Heart left ventricle (tissue), 16 donors: Measurements from ENCODE around the gene GOLGA2. TPM values are rescaled to one million over a fixed set of nuclear protein-coding genes. Genes with fewer than 3 reads are reported as not detected.

Source experiments
- ATAC-seq, 4 donors: fragments of 200-7000 bp; cut with Tn5 transposase; one replicate each; pipeline ENCODE4 v1.9.1; 2020 to 2022; ENCODE audit warnings: moderate library complexity in 4 of 4, mild to moderate bottlenecking in 3 of 4, moderate number of reproducible peaks in 1 of 4
- DNase-seq, 5 donors: peaks; one replicate each; pipeline ENCODE4 v3.0.0-alpha.2; 2020
- H3K27ac ChIP-seq, 12 donors: fragments of 200-600 bp; sonication (generic) in 4 of 12; one replicate each; pipeline versions ENCODE4 v1.5.0 to v1.8.0; 2016 to 2022; ENCODE audit warnings: mild to moderate bottlenecking in 2 of 12
- H3K27me3 ChIP-seq, 9 donors: fragments of 200-600 bp; sonication (generic) in 2 of 9; one replicate each; pipeline versions ENCODE4 v1.5.1 to v1.8.0; 2016 to 2022; ENCODE audit warnings: mild to moderate bottlenecking in 3 of 9
- H3K36me3 ChIP-seq, 9 donors: fragments of 200-600 bp; sonication (generic) in 2 of 9; one replicate each; pipeline versions ENCODE4 v1.5.0 to v1.8.0; 2018 to 2022; ENCODE audit warnings: mild to moderate bottlenecking in 2 of 9
- H3K4me1 ChIP-seq, 12 donors: fragments of 200-600 bp; sonication (generic) in 4 of 12; one replicate each; pipeline versions ENCODE4 v1.5.0 to v1.8.0; 2016 to 2022; ENCODE audit warnings: mild to moderate bottlenecking in 3 of 12
- H3K4me3 ChIP-seq, 12 donors: fragments of 200-600 bp; sonication (generic) in 4 of 12; one replicate each; pipeline versions ENCODE4 v1.5.0 to v1.8.0; 2017 to 2022; ENCODE audit warnings: mild to moderate bottlenecking in 9 of 12, moderate library complexity in 4 of 12
- H3K9me3 ChIP-seq, 12 donors: fragments of 200-600 bp; sonication (generic) in 4 of 12; one replicate each; pipeline versions ENCODE4 v1.5.0 to v1.8.0; 2016 to 2022; ENCODE audit warnings: mild to moderate bottlenecking in 1 of 12
- POLR2A ChIP-seq, 2 donors: fragments of 450-650 bp; IDR thresholded peaks; one replicate each; pipeline ENCODE4 v1.6.1; 2017; ENCODE audit warnings: antibody characterized with exemption in 2 of 2, mild to moderate bottlenecking in 2 of 2, moderate library complexity in 2 of 2
- WGBS, 4 donors: extraction: QIAGEN DNeasy Blood & Tissue Kit in 2 of 4; methylation state at CpG; one replicate each; pipeline versions ENCODE4 v1.1.5 to v1.1.7; 2013 to 2018; 5-methylcytosine and 5-hydroxymethylcytosine counted together
- intact Hi-C, 10 donors: fragments of 100-400 bp; cut with DNase I; formaldehyde crosslinking; loops; one replicate each; pipeline versions ENCODE4 v1.11.1 to v1.14.2; 2022
- long read RNA-seq, 3 donors: library from polyadenylated mRNA; unstranded; transcript quantifications; one replicate each; pipeline ENCODE4 v2.0.0, GENCODE V29; 2020 to 2021
- polyA plus RNA-seq, 2 donors: library from polyadenylated mRNA; stranded (reverse); fragments of 200-250 nt; gene quantifications; one replicate each; pipeline ENCODE4 v1.2.3, GENCODE V29; 2013
- total RNA-seq, 9 donors: library from RNA; depleted of rRNA in 2 of 9; stranded (reverse); fragments of >200 nt in 2 of 9; fragmentation: NEBNext Ultra II Directional in 3 of 9; extraction: Animal tissue kit (Norgen Biotek cat#: 25700) in 3 of 9; gene quantifications; one replicate each; pipeline versions ENCODE4 v1.1.0 to v1.2.4, GENCODE V29; 2016 to 2023
- TF ChIP-seq, protein P1 (sequence below), 12 donors: fragments of 200-600 bp; sonication (generic) in 4 of 12; IDR thresholded peaks; one replicate each; pipeline versions ENCODE4 v1.5.0 to v1.8.0; 2018 to 2022; ENCODE audit warnings: antibody characterized with exemption in 12 of 12, mild to moderate bottlenecking in 5 of 12
- donor health status: ischemic (EF 13 %, LVEDD 7.1; RV severe dilation, severe dysfunction).
- donor health status: healthy with polysubstance abuse.
- donor health status: DM: no; HTN: yes; CAD: no.
- donor health status: DM: no; HTN: no; CAD: no.
- donor health status: ischemic (EF 25% LVEDD 6.9; RV normal size, moderate dysfunction).
- donor health status: ischemic (EF 25% LVEDD 5.7; RV mildly dilated, moderate dysfunction).
- donor health status: healthy.
- donor health status: DM: yes; HTN: yes; CAD: no.
- donor health status: ischemic (EF 35%, LVEDD 5.7; RV mildly dilated, moderate dysfunction).
- donor health status: nonischemic (EF 11% LVEDD 7.7; RV severe dilation, severe dysfunction).
- donor health status: DM: yes; HTN: yes; CAD: no.
- donor health status: PGD.
- donor health status: ischemic (EF 29% LVEDD 5.4; RV normal size, mild dysfunction).
- donor health status: nonischemic (EF 23%, LVEDD 6.1; RV moderate dilation, normal function).

The GOLGA2 gene, protein sequence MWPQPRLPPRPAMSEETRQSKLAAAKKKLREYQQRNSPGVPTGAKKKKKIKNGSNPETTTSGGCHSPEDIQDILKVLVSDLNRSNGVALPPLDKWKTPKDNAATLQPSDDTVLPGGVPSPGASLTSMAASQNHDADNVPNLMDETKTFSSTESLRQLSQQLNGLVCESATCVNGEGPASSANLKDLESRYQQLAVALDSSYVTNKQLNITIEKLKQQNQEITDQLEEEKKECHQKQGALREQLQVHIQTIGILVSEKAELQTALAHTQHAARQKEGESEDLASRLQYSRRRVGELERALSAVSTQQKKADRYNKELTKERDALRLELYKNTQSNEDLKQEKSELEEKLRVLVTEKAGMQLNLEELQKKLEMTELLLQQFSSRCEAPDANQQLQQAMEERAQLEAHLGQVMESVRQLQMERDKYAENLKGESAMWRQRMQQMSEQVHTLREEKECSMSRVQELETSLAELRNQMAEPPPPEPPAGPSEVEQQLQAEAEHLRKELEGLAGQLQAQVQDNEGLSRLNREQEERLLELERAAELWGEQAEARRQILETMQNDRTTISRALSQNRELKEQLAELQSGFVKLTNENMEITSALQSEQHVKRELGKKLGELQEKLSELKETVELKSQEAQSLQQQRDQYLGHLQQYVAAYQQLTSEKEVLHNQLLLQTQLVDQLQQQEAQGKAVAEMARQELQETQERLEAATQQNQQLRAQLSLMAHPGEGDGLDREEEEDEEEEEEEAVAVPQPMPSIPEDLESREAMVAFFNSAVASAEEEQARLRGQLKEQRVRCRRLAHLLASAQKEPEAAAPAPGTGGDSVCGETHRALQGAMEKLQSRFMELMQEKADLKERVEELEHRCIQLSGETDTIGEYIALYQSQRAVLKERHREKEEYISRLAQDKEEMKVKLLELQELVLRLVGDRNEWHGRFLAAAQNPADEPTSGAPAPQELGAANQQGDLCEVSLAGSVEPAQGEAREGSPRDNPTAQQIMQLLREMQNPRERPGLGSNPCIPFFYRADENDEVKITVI
- 100 to 1,000 TPM in 1 of 9 donors, 10 to 100 TPM in 8; 68.5 to 122 (median 87.4) TPM for total RNA-seq
- polyA plus RNA-seq, result 100 to 1,000 TPM in 1 of 2 donors, 10 to 100 TPM in 1; 77.7 to 144 TPM
- long read RNA-seq, donor 1, full-length matches to known transcripts, result 4 of 57 reads
- long read RNA-seq, donor 1, partial matches to known transcripts, result 17 of 57 reads
- long read RNA-seq, donor 1, other reads (novel, unspliced or antisense), result 36 of 57 reads
- long read RNA-seq, donor 2, partial matches to known transcripts, result 9 of 26 reads
- long read RNA-seq, donor 2, other reads (novel, unspliced or antisense), result 17 of 26 reads
- long read RNA-seq, donor 3, partial matches to known transcripts, result 15 of 46 reads
- long read RNA-seq, donor 3, other reads (novel, unspliced or antisense), result 28 of 46 reads

DNA sequence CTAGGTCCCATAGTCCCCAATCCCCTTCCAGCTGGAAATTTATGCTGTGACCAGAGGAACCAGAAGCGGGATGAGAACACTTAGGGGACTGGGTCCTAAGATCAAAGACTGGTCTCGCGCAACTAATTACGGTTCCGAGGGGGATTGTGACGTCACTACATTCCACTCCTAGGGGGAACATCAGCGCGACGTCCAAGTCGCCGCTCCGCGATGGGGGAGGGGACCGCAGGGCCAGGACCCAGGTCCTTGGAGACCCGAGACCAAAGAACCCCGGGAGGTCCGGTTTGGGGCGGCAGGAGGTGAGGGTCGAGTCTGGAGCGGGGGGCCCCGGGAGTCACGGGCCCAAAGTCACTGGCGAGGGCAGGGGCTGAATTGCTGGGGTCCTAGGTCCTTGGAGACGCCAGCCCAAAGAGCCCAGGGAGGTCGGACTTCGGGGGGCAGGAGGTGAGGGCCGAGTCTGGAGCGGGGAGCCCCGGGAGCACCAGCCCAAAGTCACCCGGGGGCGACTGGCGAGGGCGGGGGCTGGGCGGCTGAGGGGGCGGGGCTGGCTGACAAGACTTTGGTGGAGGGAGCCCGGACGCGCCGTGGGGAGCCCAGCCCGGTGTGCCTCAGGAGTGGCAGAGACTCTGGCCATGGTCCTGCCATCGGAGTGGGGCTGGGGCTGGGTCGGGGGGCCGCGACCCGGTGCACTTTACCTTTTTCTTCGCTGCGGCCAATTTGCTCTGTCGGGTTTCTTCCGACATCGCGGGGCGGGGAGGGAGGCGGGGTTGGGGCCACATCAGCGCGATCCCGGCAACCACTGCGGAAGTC lies at the start of gene GOLGA2:
TSS of gene GOLGA2 (minus strand) at position 810 of the 810 bp plus-strand sequence. CDS start at position 779, 31 bp downstream.
- Histone ChIP-seq H3K27ac (peak within 1 kb of the TSS; percentile 80 to 97 (median 90)), H3K9me3 (no peaks in the 10 kb centered on the region), H3K4me3 (peak within 1 kb of the TSS; percentile 72 to 98 (median 93)), H3K36me3 (peaks cover 0 to 34% (median 32%) of the 10 kb centered on the region in 9 donors), H3K27me3 (no peaks in the 10 kb centered on the region), H3K4me1 (peaks cover 0 to 41% (median 26%) of the 10 kb centered on the region in 12 donors)
- 1% methylated on average over 20 to 57 of the region's 57 CpGs for WGBS, 4 donors
- TF ChIP-seq, protein P1, sequence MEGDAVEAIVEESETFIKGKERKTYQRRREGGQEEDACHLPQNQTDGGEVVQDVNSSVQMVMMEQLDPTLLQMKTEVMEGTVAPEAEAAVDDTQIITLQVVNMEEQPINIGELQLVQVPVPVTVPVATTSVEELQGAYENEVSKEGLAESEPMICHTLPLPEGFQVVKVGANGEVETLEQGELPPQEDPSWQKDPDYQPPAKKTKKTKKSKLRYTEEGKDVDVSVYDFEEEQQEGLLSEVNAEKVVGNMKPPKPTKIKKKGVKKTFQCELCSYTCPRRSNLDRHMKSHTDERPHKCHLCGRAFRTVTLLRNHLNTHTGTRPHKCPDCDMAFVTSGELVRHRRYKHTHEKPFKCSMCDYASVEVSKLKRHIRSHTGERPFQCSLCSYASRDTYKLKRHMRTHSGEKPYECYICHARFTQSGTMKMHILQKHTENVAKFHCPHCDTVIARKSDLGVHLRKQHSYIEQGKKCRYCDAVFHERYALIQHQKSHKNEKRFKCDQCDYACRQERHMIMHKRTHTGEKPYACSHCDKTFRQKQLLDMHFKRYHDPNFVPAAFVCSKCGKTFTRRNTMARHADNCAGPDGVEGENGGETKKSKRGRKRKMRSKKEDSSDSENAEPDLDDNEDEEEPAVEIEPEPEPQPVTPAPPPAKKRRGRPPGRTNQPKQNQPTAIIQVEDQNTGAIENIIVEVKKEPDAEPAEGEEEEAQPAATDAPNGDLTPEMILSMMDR (IDR thresholded peaks at IDR 0.05), result no peak
- no peak for TF ChIP-seq POLR2A (IDR thresholded peaks at IDR 0.05)
- DNase-seq (peak in 4 of 5 donors; percentile 41 to 59 (median 50)), ATAC-seq (peak; percentile 17 to 76 (median 70))
- intact Hi-C loops, result loop anchor here in 1 of 10 donors (2.0 kb wide), 1 partner anchor 19 kb away; no protein-coding TSS in a partner anchor

DNA sequence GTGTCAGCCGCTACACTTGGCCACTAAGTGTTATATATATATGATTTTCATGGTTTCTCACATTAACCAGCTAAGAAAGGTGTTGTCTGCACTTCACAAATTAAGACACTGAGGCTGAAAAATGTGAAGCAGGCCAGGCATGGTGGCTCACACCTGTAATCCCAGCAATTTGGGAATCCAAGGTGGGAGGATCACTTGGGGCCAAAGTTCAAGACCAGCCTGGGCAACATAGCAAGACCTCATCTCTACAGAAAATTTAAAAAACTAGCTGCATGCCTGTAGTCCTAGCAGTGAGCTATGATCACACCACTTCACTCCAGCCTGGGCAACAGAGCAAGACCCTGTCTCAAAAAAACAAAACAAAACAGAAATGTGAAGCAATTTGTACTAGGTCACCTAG lies 48.6 kb upstream of the GOLGA2 start:
- ATAC-seq (no peak), DNase-seq (no peak)
- intact Hi-C loops, result loop anchor here in 1 of 10 donors (10.0 kb wide), 1 partner anchor 140 kb away; no protein-coding TSS in a partner anchor
- Histone ChIP-seq H3K4me1 (peaks cover 6 to 41% (median 29%) of the 10 kb centered on the region in 12 donors), H3K27ac (no peak overlapping the region), H3K36me3 (peaks cover 0 to 63% (median 43%) of the 10 kb centered on the region in 9 donors), H3K4me3 (no peak overlapping the region), H3K9me3 (no peaks in the 10 kb centered on the region), H3K27me3 (no peaks in the 10 kb centered on the region)
- TF ChIP-seq, protein P1 (IDR thresholded peaks at IDR 0.05), result no peak
- TF ChIP-seq POLR2A (IDR thresholded peaks at IDR 0.05), result no peak
- WGBS, 4 donors, result 67 to 100% (median 90%) methylated on average over 1 of the region's 1 CpG

DNA sequence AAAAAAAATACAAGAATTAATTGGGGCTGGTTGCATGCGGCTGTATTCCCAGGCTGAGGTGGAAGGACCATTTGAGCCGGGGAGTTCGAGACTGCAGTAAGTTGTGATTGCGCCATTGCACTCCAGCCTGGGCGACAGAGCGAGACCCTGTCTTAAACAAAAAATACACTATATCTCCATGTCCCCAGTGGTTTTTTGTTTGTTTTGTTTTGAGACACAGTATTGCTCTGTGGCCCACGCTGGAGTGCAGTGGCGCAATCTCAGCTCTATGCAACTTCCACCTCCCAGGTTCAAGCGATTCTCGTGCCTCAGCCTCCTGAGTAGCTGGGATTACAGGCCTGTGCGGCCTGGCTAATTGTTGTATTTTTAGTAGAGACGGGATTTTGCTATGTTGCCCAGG lies 48.0 kb upstream of the GOLGA2 start:
- Histone ChIP-seq H3K4me3 (peak overlapping the region in 10 of 12 donors; percentile 62 to 98 (median 90)), H3K27ac (no peak overlapping the region), H3K9me3 (no peaks in the 10 kb centered on the region), H3K36me3 (peaks cover 0 to 63% (median 41%) of the 10 kb centered on the region in 9 donors), H3K4me1 (peaks cover 6 to 41% (median 29%) of the 10 kb centered on the region in 12 donors), H3K27me3 (no peaks in the 10 kb centered on the region)
- TF ChIP-seq, protein P1 (IDR thresholded peaks at IDR 0.05), result no peak
- TF ChIP-seq POLR2A (IDR thresholded peaks at IDR 0.05), result no peak
- WGBS, 4 donors, result 88 to 90% (median 88%) methylated on average over 12 of the region's 12 CpGs
- intact Hi-C loops, result loop anchor here in 2 of 10 donors (2.0 to 10.0 kb wide), 2 partner anchors 17 to 139 kb away; partner anchors contain the start of gene SLC27A4 (in 1 of the 2)
- DNase-seq, result no peak
- no peak for ATAC-seq
